Activated naive CD8-positive, alpha-beta T cell treated with anti-CD3 and anti-CD28 coated beads, Interleukin-2, amount 50 U/mL, for 24 hours (primary cell): ENCODE results near the gene CTIF.

ENCODE experiments used
- ATAC-seq: fragments of 150-1000 bp; cut with Tn5 transposase; one replicate; pipeline ENCODE4 v1.10.0; 2021
- DNase-seq: peaks from one replicate; pipeline ENCODE4 v3.0.0; 2021
- H3K27ac Mint-ChIP-seq: one replicate; pipeline ENCODE4 v1.8.0; 2021; ENCODE audit warnings: mild to moderate bottlenecking, mixed read lengths
- H3K27me3 Mint-ChIP-seq: one replicate; pipeline ENCODE4 v1.8.0; 2021; ENCODE audit warnings: mixed read lengths
- H3K36me3 Mint-ChIP-seq: one replicate; pipeline ENCODE4 v1.8.0; 2021; ENCODE audit warnings: low read depth, mixed read lengths
- H3K4me1 Mint-ChIP-seq: one replicate; pipeline ENCODE4 v1.8.0; 2021; ENCODE audit warnings: mixed read lengths
- H3K4me3 Mint-ChIP-seq: one replicate; pipeline ENCODE4 v1.8.0; 2021; ENCODE audit warnings: mild to moderate bottlenecking, moderate library complexity, mixed read lengths
- H3K9me3 Mint-ChIP-seq: one replicate; pipeline ENCODE4 v1.8.0; 2021; ENCODE audit warnings: mixed read lengths

CTIF gene

DNA sequence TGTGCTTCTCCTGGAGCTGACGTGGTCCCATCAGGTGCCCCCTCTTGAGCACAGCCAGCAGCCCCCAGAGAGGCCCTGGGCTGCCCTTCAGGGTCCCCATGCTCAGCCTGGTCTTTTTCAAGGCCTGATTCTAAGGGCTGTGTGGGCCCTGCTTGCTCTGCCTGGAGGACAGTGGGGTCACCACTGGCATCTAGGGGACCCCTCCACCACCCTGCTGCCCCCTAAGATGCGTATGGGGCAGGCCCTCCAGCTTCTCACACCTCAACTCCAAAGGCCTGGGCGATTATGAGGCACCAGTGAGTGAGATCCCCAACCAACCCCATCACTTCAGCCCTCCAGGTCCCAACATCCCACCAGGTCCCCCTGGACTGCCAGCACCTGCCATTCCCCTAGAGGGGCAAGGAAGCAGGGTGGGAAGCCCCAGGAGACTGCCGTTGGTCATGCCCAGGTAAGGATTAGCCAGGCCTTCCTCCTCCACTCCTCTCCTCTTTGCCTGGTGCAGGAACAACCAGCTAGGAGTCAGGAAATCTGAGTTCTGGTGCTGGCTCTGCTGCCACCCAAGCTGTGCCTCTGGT, 297.5 kb downstream of the CTIF start:
- Mint-ChIP-seq H3K4me1 (peaks cover 92% of the 10 kb centered on the region), H3K27me3 (no peaks in the 10 kb centered on the region), H3K9me3 (no peaks in the 10 kb centered on the region), H3K36me3 (peaks cover 2% of the 10 kb centered on the region), H3K4me3 (no peak overlapping the region), H3K27ac (peak overlapping the region; percentile 27)
- no peak for ATAC-seq
- DNase-seq, result no peak

DNA sequence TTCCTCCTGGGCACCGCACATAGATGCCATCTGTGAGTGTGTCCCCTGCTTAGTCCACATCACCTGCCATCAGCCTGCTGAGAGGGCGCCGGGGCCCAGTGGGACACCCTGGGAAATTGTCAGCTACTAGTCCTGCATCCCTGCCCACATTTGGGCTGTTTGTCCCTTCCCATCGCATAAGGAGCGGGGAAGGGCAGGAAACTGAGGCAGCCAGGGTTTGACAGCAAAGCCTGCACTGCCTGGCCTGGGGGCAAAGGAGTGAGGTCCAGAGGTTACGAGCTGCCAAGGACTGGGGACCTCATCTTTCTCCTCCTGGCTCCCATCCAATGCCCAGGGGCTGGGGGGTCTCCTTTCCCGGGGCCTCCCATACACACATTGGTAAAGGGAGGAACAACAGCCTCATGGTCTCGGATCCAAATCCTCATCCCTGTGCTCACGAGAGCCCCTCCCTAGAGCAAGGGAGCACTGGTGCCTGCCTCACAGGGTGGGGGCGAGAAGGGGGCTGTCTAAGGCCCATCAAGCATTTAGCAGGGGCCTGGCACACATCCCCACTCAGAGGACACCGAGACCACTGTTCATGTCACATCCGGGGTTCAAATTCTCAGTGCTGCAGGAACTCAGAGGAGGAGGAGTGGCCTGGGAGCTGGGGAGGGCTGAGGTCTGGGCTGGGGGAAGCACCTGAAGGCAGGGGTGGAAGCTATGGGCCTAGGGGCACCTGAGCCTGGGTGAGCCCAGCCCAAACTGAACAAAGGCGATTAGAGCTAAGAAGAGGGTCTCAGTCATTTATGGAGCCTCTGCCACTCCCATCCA, 298.2 kb downstream of the CTIF start:
- H3K27ac Mint-ChIP-seq, result no peak overlapping the region
- DNase-seq (no peak), ATAC-seq (no peak)
- H3K36me3 Mint-ChIP-seq, result peaks cover 2% of the 10 kb centered on the region
- H3K27me3 Mint-ChIP-seq, result no peaks in the 10 kb centered on the region
- H3K4me3 Mint-ChIP-seq, result no peak overlapping the region
- no peaks in the 10 kb centered on the region for H3K9me3 Mint-ChIP-seq
- H3K4me1 Mint-ChIP-seq, result peaks cover 88% of the 10 kb centered on the region

DNA sequence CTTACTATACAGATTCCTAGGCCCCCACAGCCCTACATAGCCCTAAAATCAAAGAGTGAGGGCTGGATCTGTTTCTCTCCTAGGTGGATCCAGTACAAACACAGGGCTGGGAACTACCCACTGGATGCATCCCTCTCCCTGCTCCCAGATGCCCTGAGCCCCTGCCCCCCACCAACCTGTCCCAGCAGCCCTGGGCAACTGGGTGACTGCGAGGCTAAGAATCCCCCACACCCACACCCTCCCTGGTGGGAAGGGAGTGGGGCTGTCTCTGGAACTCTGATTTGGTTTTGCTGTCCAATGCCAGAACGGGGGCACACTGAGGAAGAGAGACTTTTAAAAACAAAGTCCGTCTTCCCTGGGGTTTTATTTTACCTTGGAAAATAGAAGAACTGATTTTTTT, 298.8 kb downstream of the CTIF start:
- DNase-seq (no peak), ATAC-seq (no peak)
- Mint-ChIP-seq H3K36me3 (peaks cover 2% of the 10 kb centered on the region), H3K4me1 (peaks cover 88% of the 10 kb centered on the region), H3K9me3 (no peaks in the 10 kb centered on the region), H3K27me3 (no peaks in the 10 kb centered on the region), H3K27ac (no peak overlapping the region), H3K4me3 (no peak overlapping the region)

DNA sequence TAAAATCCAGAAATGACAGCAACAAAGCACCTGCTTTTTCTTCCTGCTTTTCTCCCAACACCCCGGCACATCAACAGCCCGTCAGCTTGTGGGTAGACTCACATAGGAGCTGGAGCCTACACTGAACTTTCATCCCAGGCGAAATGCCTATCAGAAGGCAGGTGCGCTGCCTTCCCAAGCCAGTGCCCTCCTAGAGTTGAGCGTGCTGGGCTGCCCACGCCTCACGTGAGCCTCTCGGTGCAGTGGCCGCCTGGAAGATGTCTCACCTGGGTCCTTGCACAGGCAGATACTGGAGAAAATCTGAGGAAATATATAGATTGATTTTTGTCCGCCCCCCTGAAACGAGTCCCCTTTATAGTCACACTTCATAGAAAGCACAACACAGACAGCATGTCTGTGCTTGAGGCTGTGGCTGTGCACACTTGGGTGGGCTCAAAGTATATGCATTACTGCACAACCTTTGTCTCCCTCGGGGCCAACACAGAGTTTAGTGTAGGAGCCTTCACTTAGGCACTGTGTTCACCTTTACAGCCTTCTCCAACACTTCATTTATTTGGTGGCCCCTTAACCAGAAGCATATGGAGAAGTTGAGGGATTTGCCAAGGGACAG, 299.4 kb downstream of the CTIF start:
- H3K4me3 Mint-ChIP-seq, result peak overlapping the region; percentile 3
- no peak overlapping the region for H3K27ac Mint-ChIP-seq
- DNase-seq, result no peak
- H3K36me3 Mint-ChIP-seq, result peaks cover 2% of the 10 kb centered on the region
- ATAC-seq, result no peak
- peaks cover 86% of the 10 kb centered on the region for H3K4me1 Mint-ChIP-seq
- no peaks in the 10 kb centered on the region for H3K9me3 Mint-ChIP-seq
- no peaks in the 10 kb centered on the region for H3K27me3 Mint-ChIP-seq

DNA sequence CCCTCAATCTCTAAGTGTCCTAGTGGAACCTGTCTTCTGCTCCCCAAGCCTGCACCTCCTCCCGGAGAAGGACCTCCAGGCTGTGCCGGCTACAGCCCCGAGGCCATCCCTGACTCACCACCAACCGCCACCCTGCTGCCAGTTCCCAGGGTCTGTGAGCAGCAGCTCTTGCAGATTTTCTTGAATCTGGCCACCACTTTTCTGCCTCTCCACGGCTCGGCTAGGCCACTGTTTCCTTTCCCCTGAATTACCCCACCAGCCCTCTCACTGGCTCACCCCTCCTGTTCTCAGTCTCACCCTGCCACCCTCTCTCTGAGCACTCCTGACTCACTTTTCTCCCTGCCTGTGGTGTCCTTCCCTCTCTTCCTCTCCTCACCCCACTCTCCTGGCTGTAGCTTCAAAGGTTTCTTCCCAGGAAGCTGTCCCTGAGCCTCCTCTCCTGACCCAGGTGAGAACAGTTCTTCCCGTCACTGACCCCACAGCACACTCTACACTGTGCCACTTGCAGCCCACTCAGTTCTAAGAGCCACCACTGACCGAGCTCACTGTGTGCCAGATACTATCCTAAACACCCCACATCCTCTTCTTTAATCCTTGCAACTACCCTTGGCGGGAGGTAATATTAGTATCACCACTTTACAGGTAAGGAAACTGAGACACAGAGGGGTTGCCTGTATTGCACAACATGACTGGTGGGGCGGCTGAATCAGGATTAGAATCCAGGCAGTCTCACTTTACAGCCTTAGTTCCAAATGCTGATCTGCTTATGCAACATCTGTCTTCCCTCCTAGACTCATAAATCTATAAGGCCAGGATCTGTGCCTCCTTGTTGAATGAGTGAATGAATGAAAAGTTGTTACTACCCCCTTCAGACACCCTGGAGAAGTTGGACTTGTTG, 300.3 kb downstream of the CTIF start:
- Mint-ChIP-seq H3K9me3 (no peaks in the 10 kb centered on the region), H3K27me3 (no peaks in the 10 kb centered on the region), H3K4me1 (peaks cover 84% of the 10 kb centered on the region), H3K36me3 (peaks cover 2% of the 10 kb centered on the region), H3K27ac (peak overlapping the region; percentile 84), H3K4me3 (peak overlapping the region; percentile 27)
- no peak for DNase-seq
- no peak for ATAC-seq

DNA sequence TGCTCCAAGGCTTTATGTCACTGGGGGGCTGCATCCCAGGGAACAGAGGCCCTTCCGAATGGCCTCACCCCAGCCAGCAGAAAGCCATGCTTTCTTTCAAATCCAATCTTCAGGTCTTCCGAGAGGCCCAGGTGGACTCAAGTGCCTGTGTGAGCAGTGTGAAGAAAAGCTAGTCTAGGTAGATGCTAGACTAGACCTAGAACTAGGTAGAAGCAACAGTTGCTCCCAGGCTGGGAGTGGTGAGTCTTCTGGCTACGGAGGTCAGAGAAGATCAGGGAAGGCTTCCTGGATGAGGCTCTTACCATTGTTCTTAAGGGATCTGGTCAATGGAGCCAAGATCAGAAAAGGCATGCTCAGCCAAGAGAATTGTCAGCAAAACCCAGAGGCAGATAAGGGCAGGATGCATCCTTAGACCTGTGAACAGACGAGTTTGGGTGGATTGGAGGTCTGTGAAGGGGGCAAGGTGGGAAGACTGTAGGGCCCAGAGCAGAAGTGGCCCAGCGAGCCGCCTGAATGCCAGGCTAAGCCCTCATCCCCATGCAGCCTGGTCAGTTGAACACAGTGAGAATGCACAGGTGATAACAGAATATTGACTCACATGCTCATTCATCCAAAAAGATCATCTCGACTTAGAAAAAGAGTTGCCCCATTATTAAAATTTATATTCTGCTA, 301.1 kb downstream of the CTIF start:
- Mint-ChIP-seq H3K27ac (peak overlapping the region; percentile 10), H3K9me3 (no peaks in the 10 kb centered on the region), H3K4me3 (no peak overlapping the region), H3K4me1 (peaks cover 82% of the 10 kb centered on the region), H3K27me3 (no peaks in the 10 kb centered on the region), H3K36me3 (peaks cover 2% of the 10 kb centered on the region)
- ATAC-seq (no peak), DNase-seq (no peak)

DNA sequence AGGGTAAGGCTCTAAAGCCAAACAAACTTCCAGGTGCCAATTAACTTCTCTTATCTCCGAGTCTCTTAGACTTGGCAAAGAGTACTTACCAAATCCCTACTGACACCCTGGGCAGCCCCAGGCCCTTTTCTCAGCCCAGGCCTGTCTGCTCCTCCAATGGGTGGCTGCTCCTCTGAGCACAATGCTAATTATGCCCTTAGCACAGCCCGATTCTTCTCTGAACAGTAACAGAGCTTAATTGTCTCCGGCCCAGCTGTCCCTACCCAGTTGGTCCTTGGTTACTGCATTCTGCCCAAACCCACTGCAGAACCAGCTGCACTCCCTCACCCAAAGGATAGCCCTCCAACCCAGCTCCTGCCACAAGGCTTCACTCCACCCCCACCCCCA, 301.7 kb downstream of the CTIF start:
- Mint-ChIP-seq H3K4me1 (peaks cover 80% of the 10 kb centered on the region), H3K4me3 (no peak overlapping the region), H3K36me3 (no peaks in the 10 kb centered on the region), H3K27me3 (no peaks in the 10 kb centered on the region), H3K27ac (no peak overlapping the region), H3K9me3 (no peaks in the 10 kb centered on the region)
- ATAC-seq (no peak), DNase-seq (no peak)

DNA sequence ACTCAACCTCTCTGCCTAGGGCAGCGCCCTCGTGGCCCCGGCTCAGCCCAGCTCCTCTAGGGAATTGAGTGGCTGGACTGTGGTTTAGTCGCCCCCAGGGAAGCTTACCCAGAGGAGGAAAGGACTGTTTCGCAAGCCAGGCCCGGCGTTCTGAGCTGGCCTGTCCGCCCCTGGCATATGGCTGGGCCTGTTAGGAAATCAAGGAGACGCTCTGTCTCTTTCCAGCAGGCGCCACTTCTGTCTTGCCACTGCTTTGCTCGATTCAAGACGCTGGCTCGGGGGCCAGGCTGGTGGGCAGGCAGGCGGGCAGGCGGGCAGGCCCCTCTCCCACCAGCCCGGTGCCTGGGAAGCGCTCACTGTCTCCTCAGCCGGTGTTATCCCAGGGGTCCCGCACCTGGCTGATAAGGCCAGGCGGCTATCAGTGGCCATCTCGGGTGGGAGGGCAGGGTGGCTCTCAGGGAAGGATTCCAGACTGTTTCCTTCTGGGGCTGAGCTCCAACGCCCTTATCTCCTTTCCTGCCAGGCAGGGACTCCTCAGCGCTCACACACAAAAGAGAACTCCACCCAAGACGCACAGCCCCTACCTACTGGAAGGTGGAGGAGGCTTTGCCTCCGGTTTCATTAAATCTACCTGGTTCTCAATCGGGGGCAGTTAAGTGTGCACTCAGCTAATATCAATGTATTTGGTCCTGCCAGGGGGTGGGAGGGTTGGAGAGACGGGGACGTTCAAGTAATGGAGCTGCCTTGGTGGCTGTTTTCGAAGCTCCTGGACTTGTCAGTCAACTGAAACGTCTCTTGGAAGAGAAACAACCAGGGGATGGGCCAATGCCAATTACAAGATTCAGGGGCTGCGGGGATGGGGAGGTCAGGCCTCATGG, 302.8 kb downstream of the CTIF start:
- DNase-seq (no peak), ATAC-seq (no peak)
- Mint-ChIP-seq H3K36me3 (no peaks in the 10 kb centered on the region), H3K9me3 (peaks cover 4% of the 10 kb centered on the region), H3K4me1 (peaks cover 72% of the 10 kb centered on the region), H3K27me3 (no peaks in the 10 kb centered on the region), H3K4me3 (no peak overlapping the region), H3K27ac (peak overlapping the region; percentile 66)

DNA sequence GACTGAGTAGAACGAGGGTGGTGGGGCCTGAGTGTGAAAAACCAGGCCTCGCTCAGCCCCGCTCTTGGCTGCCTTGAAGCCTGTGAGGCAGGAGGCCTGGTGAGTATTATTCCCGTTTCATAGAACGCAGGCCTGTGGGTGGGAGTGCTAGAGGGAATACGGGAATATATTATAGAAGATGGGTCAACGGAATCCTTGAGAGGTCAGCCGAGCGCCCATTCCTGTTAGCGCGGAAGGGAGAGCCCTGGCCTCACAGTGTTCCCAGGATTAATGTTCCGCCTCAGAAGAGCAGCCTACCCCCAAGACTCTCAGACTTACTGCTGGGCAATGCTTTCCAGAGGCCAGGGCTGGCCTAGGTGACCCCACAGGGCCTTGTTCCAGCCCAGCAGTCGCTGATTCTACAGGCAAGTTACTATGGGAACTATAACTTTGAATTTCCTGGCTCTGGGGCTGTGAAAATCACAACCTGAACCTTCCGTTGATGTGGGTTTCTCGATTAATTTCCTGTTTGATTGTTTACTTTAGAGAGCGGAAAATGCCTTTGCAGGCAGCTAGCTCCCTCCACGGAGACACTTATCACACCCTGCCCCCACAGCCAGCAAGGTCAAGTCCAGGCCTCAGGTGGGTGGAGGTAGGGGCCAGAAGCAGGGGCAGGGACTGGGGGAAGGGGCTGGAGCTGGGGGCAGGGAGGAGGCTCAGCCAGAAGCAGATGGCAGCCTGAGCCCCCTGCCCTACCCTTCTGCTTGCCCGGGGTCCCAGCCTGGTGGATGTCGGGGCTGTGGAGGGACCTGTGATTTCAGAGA, 303.6 kb downstream of the CTIF start:
- Mint-ChIP-seq H3K27me3 (no peaks in the 10 kb centered on the region), H3K27ac (peak overlapping the region; percentile 83), H3K4me3 (peak overlapping the region; percentile 35), H3K4me1 (peaks cover 64% of the 10 kb centered on the region), H3K9me3 (peaks cover 4% of the 10 kb centered on the region), H3K36me3 (no peaks in the 10 kb centered on the region)
- DNase-seq, result peak; percentile 40
- peak; percentile 44 for ATAC-seq

DNA sequence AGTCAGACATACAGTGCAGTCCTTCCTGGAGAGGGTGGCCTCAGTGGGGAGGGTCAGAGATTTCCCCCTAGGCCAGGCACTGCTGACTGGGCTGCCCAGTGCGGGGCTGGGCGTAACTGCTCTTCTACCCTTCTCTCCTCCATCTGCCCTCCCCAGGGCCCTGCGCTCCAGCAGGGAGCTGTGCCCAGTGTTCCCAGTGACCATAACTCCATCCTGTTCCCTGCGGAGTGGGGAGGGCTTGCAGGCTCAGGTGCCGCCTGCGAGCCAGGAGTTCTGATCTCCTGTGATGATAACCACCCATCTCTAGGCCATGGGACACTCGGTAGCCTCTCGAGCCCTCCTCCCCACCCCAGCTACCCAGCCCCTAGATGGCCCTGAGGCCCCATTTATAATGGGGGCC, 304.3 kb downstream of the CTIF start:
- no peak for ATAC-seq
- no peak overlapping the region for H3K4me3 Mint-ChIP-seq
- peaks cover 4% of the 10 kb centered on the region for H3K9me3 Mint-ChIP-seq

DNA sequence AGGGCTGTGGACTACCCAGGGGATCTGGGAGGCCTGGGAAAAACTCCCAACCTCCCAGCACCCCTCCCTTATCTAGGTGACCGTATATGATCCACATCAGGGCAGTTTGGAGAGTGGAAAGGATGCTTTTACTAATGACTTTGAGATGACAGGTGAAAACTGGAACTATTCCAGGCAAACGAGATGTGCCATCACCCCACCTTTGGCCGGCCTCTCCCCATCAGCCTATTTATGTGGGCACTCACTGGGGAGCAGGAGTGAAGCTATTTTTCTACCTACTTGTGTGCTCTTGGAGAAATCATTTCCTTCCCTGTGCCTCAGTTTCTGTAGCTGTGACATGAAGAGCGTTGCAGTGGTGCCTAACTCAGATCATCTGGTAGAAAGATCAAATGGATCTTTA, 304.8 kb downstream of the CTIF start:
- Mint-ChIP-seq H3K27ac (peak overlapping the region; percentile 25), H3K4me1 (peaks cover 62% of the 10 kb centered on the region), H3K36me3 (no peaks in the 10 kb centered on the region), H3K27me3 (no peaks in the 10 kb centered on the region), H3K4me3 (no peak overlapping the region), H3K9me3 (peaks cover 4% of the 10 kb centered on the region)
- DNase-seq (no peak), ATAC-seq (no peak)

More for the DNA sequence above, 304.3 kb downstream of the CTIF start:
- H3K27ac Mint-ChIP-seq, result no peak overlapping the region
- H3K36me3 Mint-ChIP-seq, result no peaks in the 10 kb centered on the region
- DNase-seq, result no peak
- H3K4me1 Mint-ChIP-seq, result peaks cover 66% of the 10 kb centered on the region
- no peaks in the 10 kb centered on the region for H3K27me3 Mint-ChIP-seq

DNA sequence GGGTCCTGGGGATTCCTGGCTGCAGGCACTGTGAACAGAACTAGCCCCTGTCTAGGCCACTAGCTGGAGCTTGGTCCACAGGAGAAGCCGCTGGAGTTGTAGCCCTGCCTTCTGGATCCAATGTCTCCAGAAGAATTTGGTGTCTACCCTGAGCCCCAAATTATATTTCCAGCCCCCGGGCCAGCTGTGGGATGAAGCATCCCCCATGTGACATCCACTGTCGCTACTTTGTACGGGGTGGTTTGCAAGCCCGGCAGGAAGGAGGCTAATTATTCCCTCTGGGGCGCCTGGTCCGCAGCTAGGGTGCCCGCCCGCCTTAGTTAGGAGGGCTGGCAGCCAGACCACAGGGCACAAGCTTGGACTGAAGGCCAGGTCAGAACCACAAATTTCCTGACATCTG, 305.4 kb downstream of the CTIF start:
- H3K4me3 Mint-ChIP-seq, result no peak overlapping the region
- no peak overlapping the region for H3K27ac Mint-ChIP-seq
- H3K27me3 Mint-ChIP-seq, result no peaks in the 10 kb centered on the region
- peaks cover 55% of the 10 kb centered on the region for H3K4me1 Mint-ChIP-seq
- no peaks in the 10 kb centered on the region for H3K36me3 Mint-ChIP-seq
- DNase-seq (no peak), ATAC-seq (no peak)
- peaks cover 4% of the 10 kb centered on the region for H3K9me3 Mint-ChIP-seq

DNA sequence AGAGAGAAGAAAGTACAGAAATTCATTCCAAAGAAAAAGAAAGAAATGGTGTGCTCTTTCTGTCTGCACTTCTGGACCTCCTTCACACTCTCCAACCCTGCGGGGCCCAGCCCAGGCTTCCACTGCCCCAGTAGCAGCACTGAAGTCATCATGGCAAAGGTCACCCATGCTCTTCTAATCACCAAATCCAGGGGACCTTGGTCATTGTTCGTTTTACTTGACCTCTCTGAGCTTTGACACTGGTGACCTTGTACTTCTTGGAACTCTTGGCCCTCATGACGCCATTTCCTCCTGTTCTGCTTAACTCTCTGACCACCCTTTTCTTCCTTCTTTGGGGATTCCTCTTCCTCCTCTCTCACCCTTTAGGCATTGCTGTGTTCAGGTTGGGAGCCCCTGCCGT, 306.3 kb downstream of the CTIF start:
- ATAC-seq (no peak), DNase-seq (no peak)
- Mint-ChIP-seq H3K4me1 (peaks cover 47% of the 10 kb centered on the region), H3K27me3 (no peaks in the 10 kb centered on the region), H3K27ac (no peak overlapping the region), H3K9me3 (peaks cover 4% of the 10 kb centered on the region), H3K36me3 (no peaks in the 10 kb centered on the region), H3K4me3 (no peak overlapping the region)
